Transverse colon (tissue), 4 donors: ENCODE data around the gene WDR27.

Source experiments
- EP300 ChIP-seq: sonication (generic); formaldehyde crosslinking; IDR thresholded peaks from one replicate; pipeline ENCODE4 v1.6.1; 2017; ENCODE audit warnings: antibody characterized with exemption, low read depth
- POLR2A ChIP-seq: fragments of 450-650 bp; IDR thresholded peaks from one replicate; pipeline ENCODE4 v1.6.1; 2016; ENCODE audit warnings: antibody characterized with exemption, mild to moderate bottlenecking, moderate library complexity
- POLR2AphosphoS5 ChIP-seq, 3 donors: sonication (generic); formaldehyde crosslinking; IDR thresholded peaks; one replicate each; pipeline ENCODE4 v1.6.1; 2016; ENCODE audit warnings: antibody characterized with exemption in 3 of 3
- TF ChIP-seq, protein P1 (sequence below), 5 experiments: fragments of 200-600 bp in 3 of 5; fragments of 450-650 bp in 2 of 5; sonication (generic) in 3 of 5; IDR thresholded peaks; 1 replicate in 2 of 5; 2 replicates in 3 of 5; pipeline ENCODE4 v1.5.1; 2016 to 2017; ENCODE audit warnings: antibody characterized with exemption in 5 of 5, inconsistent platforms in 3 of 5, mild to moderate bottlenecking in 2 of 5, moderate library complexity in 1 of 5

DNA sequence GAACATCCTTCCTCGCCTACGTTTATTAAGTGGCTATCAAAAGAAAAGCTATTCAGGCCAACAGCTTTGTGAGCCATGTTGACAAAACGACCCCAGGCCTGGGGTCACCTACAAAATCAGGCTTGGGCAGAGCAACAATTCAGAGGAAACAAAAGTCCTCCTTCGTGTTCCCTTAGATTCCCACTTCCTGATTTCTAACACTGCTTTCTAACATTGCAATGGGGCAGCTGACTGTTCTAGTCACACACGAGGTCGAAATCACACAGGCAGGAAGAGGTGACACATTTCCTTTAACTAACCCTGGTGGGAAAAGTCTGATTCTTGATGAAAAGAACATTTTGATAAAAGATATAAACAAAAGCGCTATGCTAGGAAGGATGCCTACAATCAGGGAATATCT lies 31.9 kb downstream of the WDR27 start:
- TF ChIP-seq, protein P1, sequence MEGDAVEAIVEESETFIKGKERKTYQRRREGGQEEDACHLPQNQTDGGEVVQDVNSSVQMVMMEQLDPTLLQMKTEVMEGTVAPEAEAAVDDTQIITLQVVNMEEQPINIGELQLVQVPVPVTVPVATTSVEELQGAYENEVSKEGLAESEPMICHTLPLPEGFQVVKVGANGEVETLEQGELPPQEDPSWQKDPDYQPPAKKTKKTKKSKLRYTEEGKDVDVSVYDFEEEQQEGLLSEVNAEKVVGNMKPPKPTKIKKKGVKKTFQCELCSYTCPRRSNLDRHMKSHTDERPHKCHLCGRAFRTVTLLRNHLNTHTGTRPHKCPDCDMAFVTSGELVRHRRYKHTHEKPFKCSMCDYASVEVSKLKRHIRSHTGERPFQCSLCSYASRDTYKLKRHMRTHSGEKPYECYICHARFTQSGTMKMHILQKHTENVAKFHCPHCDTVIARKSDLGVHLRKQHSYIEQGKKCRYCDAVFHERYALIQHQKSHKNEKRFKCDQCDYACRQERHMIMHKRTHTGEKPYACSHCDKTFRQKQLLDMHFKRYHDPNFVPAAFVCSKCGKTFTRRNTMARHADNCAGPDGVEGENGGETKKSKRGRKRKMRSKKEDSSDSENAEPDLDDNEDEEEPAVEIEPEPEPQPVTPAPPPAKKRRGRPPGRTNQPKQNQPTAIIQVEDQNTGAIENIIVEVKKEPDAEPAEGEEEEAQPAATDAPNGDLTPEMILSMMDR (IDR thresholded peaks at IDR 0.05), result no peak
- no peak for TF ChIP-seq POLR2A
- no peak for TF ChIP-seq POLR2AphosphoS5 (IDR thresholded peaks at IDR 0.05)
- no peak for TF ChIP-seq EP300
